HG03575 (cell line): Measurements from ENCODE around the gene SMAD7.

Experiments
- ATAC-seq: cut with Tn5 transposase; IDR thresholded peaks from one replicate; pipeline ENCODE4 v1.9.1; 2021; ENCODE audit not compliant: unreplicated experiment, insufficient number of reproducible peaks, low FRiP score; ENCODE audit errors: extremely low read depth

SMAD7 gene

GRCh38 chr18:48905513-48905912 lies 45.3 kb downstream of the SMAD7 start:
- ATAC-seq, result no peak

GRCh38 chr18:48904847-48905394 lies 45.8 kb downstream of the SMAD7 start:
- no peak for ATAC-seq

- no peak for ATAC-seq
These were observed 46.7 kb downstream of the SMAD7 start for GRCh38 chr18:48904091-48904490.

GRCh38 chr18:48902856-48903601 lies 47.7 kb downstream of the SMAD7 start:
- ATAC-seq, result no peak

- no peak for ATAC-seq
These were observed 48.5 kb downstream of the SMAD7 start for GRCh38 chr18:48902023-48902855.

- ATAC-seq, result no peak
These were observed 49.4 kb downstream of the SMAD7 start for GRCh38 chr18:48901145-48902022.

- no peak for ATAC-seq
These were observed 50.3 kb downstream of the SMAD7 start for GRCh38 chr18:48900469-48900868.

GRCh38 chr18:48899558-48900174 lies 51.1 kb downstream of the SMAD7 start:
- ATAC-seq, result no peak

- ATAC-seq, result no peak
These were observed 52.2 kb downstream of the SMAD7 start for GRCh38 chr18:48898521-48898920.

GRCh38 chr18:48897531-48897930 lies 53.2 kb downstream of the SMAD7 start:
- no peak for ATAC-seq

- ATAC-seq, result no peak
These were observed 53.8 kb downstream of the SMAD7 start for GRCh38 chr18:48896875-48897511.

- no peak for ATAC-seq
These were observed 54.4 kb downstream of the SMAD7 start for GRCh38 chr18:48896326-48896874.

- ATAC-seq, result no peak
These were observed 55.9 kb downstream of the SMAD7 start for GRCh38 chr18:48894799-48895346.

GRCh38 chr18:48893608-48894600 lies 56.9 kb downstream of the SMAD7 start:
- no peak for ATAC-seq

GRCh38 chr18:48893061-48893607 lies 57.6 kb downstream of the SMAD7 start:
- no peak for ATAC-seq

- ATAC-seq, result no peak
These were observed 58.5 kb downstream of the SMAD7 start for GRCh38 chr18:48892146-48892855.
